Amygdala (tissue), 56 donors: ENCODE data around the gene CD4.

ENCODE experiments used
- DNase-seq, 56 donors: peaks; one replicate each; lab custom pipeline; 2025; lab: John Stamatoyannopoulos, UW

The CD4 gene

GRCh38 chr12:6826125-6826733 is 36.9 kb downstream of the CD4 start:
- no peak for DNase-seq

DNA sequence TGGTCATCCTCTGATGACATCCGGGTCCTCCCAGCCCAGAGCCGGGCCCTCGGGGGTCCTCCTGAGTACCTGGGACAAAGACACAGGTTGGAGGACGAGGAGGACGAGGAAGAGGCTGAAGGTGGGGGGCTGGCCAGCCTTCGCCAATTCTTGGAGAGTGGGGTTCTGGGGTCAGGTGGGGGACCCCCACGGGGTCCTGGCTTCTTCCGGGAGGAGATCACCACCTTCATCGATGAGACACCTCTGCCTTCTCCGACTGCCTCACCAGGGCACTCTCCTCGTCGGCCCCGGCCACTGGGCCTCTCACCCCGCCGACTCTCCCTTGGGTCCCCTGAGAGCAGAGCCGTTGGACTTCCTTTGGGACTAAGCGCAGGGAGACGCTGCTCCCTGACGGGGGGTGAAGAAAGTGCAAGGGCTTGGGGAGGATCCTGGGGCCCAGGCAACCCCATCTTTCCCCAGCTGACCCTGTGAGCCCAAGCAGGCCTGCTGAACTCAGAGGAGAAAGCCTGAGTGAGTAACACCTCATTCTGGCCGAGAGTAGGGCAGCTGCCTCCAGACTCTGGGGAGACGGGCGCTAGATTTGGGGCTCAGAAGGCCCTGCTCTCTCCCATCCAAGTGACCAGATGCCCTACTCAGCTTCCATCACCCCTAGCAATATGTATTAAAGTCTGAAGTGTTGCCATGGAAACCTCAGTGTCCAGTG is 37.6 kb downstream of the CD4 start:
- DNase-seq = no peak

DNA sequence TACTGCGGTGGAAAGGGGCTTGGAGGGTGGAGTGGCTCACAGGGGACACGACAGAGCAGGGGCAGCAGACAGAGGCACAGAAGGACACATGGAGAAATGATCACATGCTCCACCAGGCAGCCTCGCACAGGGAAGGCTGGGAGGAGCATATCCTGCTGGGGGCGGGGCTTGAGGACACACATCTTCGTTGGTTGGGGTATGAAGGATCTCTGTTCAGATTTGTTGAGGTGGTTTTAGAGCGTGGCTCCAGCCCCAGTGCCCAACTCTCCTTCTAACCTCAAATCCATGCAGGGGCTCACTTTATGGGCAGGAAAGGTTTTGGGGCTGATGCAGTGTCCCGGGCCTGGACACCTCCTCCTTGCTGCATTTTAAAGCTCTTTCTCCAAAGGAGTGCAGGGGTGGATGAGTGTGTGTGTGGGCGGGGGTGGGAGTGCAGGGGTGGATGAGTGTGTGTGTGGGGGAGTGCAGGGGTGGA is 38.1 kb downstream of the CD4 start:
- DNase-seq = peak in 45 of 56 donors; percentile 21 to 83 (median 62)

DNA sequence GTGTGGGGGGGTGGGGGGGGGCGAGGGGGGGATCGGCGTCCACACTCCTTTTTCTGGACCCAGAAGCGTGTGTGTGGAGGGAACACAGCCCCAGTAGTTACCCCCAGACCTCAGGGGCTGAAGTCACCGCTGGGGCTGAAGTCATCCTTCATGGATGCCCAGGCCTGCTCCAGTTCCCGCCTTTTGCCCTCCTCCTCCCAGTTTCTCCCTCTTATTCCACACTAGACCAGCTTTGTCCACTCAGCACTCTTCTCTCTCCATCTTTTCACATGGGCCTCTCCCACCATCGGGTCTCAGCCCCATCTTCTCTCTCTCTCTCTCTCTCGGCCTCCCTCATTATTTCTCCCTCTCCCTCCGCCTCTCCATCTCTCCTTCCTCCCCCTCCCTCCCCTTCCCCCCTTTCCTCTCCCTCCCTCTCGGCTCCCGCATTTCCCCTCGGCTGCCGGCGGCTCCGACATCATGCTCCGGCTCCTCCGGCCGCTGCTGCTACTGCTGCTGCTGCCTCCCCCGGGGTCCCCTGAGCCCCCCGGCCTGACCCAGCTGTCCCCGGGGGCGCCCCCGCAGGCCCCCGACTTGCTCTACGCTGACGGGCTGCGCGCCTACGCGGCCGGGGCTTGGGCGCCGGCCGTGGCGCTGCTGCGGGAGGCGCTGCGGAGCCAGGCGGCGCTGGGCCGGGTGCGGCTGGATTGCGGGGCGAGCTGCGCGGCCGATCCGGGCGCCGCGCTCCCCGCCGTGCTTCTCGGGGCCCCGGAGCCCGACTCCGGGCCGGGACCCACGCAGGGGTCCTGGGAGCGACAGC is 38.9 kb downstream of the CD4 start, which contains the start of gene P3H3:
Gene P3H3, plus strand, starts transcription at position 426 of the 799 bp plus-strand sequence. Its CDS starts 34 bp downstream, at position 460.
- DNase-seq = peak in 15 of 56 donors; percentile 14 to 69 (median 39)

DNA sequence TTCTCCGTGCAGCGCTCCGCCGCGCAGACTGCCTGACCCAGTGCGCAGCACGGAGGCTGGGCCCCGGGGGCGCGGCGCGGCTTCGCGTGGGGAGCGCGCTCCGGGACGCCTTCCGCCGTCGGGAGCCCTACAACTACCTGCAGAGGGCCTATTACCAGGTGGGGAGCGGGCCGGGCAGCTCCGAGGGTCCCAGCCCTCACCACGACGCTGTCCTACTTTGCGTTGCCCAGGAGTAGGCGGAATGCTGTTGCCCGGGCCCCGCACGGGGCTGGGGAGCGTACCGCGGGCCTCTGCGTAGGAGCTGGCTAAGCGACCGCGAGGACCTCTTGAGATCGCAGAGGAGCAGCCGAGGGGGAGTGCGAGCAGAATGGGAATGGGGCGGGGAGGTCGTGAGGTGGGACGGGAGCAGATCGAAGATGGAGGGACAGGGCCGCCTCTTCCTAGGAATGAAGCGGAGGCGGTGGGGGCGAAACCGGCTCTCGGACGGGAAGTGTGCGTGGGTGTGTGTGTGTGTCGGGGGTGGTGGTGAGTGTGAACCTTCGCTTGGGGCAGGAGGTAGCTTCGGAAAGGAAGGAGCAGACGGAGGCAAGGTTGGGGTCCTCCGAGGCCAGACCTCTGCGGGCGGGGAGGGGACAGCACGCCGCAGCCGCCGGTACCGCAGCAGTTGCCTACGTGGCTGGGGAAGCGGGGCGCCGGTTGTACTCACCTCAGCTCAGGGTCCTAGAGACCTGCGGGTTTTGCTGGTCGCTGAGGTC is 39.6 kb downstream of the CD4 start:
- DNase-seq = peak in 16 of 56 donors; percentile 13 to 56 (median 31)

DNA sequence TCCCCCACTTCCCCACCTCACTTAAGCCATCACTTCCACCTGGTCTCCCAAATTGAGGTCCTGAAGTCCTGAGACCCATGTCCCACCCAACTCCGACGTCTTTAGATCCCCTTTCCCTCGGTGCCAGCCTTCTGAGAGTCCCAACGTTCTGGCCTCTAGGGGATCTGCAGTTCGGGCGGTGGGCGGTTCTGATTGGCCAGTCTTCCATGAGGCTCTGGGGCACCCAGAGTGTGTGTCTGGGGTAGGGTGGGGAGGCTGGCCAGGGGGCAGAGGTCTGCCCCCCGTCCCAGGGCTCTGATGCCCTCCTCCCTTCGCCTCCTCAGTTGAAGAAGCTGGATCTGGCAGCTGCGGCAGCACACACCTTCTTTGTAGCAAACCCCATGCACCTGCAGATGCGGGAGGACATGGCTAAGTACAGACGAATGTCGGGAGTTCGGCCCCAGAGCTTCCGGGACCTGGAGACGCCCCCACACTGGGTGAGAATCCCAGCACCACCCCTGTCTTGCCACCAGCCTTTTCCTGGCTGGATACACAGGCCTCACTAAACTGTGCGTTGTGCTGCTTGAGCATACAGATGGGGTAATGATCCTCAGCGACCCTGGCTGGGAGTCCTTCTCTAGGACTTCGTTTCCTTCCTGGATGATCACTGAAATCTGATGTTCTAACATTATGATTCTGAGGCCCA is 40.4 kb downstream of the CD4 start:
- DNase-seq = peak in 3 of 56 donors; percentile 50 to 56 (median 56)

DNA sequence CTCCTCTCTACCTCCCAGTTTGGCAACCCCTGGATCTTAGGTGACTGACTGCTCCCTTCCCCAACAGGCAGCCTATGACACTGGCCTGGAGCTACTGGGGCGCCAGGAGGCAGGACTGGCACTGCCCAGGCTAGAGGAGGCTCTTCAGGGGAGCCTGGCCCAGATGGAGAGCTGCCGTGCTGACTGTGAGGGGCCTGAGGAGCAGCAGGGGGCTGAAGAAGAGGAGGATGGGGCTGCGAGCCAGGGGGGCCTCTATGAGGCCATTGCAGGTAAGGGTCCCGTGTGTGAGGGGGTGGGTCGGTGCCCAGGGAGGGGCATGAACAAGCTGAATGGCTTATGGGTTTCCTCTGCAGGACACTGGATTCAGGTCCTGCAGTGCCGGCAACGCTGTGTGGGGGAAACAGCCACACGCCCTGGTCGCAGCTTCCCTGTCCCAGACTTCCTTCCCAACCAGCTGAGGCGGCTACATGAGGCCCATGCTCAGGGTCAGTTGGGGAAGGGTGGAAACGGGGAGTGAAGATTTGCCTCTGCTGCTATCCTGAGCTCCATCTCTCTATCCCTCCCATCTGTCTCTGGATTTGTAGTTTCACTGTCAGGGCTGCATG is 41.1 kb downstream of the CD4 start:
- no peak for DNase-seq

- DNase-seq = no peak
These were observed 41.7 kb downstream of the CD4 start for GRCh38 chr12:6830999-6831398.

- DNase-seq = no peak
These were observed 42.2 kb downstream of the CD4 start for GRCh38 chr12:6831450-6831995.

DNA sequence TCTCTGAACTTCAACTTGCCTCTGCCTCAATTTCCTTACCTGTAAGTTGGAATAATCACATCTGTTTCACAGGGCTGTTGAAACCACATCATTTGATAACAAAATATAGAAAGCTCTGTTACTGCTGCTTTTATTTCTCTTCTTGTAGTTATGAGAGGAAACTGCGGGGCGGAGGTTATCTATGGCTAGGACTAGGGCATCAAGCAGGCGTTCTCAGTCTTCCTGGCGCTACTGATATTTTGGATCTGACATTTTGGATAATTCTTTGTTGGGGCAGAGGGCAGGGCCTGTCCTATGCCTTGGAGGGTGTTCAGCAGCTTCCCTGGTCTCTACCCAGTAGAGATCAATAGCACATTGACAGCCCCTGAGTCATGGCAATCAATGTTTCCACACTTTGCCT is 42.8 kb downstream of the CD4 start:
- no peak for DNase-seq

- no peak for DNase-seq
These were observed 44.0 kb downstream of the CD4 start for GRCh38 chr12:6833189-6833890.

- DNase-seq = no peak
These were observed 44.9 kb downstream of the CD4 start for GRCh38 chr12:6834254-6834653.

DNA sequence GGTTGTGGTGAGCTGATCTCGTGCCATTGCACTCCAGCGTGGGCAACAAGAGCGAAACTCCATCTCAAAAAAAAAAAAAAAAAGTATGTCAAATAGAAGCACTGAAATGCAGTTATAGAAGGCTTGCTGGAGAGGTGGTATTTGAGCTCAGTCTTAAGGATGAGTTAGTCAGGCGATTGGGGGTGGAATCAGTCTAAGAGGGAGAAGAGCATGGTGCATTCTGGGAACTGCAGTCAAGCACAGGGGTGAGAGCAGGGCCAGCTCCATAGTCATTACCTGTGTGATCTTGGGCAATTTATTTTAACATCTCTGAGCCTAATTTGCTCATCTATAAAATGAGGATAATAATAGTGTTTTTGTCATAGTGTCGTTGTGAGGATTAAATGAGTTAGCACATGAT is 45.5 kb downstream of the CD4 start:
- no peak for DNase-seq

GRCh38 chr12:6836851-6837250 is 47.5 kb downstream of the CD4 start:
- no peak for DNase-seq

DNA sequence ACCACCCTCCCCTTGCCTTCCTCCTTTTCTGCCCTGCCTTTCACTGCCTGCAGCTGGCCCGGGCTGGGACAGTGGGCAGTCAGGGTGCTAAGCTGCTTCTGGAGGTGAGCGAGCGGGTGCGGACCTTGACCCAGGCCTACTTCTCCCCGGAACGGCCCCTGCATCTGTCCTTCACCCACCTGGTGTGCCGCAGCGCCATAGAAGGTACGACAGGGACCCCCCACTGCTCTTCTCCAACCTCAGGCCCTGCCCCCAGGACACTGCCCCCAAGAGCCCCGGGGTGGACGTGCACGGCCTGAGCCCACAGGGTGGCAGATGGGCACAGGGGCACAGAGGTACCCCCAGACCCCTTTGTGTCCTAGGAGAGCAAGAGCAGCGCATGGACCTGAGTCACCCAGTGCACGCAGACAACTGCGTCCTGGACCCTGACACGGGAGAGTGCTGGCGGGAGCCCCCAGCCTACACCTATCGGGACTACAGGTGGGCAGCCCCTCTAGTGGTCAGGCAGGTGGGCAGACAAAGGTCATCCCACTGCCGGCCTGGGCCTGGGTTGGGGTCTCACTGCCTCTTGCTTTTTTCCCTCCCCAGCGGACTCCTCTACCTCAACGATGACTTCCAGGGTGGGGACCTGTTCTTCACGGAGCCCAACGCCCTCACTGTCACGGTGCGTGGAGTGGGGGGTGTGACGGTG is 48.2 kb downstream of the CD4 start:
- DNase-seq = no peak

DNA sequence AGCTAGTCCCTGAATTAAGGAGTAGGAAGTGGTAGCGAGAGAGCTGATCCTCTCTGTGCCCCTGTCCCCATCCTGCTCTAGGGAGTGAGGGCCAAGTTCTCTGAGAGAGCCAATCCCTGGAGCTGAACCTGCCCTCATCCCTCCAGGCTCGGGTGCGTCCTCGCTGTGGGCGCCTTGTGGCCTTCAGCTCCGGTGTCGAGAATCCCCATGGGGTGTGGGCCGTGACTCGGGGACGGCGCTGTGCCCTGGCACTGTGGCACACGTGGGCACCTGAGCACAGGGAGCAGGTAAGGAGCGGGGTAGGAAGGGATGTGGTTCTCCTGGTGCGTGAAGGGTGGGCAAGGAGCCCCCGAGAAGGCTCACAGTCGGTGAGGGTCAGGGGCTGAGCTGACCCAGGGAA is 49.5 kb downstream of the CD4 start:
- no peak for DNase-seq

GRCh38 chr12:6839482-6840201 is 50.3 kb downstream of the CD4 start:
- DNase-seq = no peak
